OCI-M1 (cell line): ENCODE results near the gene PPP1R17.

Source experiments
- DNase-seq: peaks from one replicate; lab custom pipeline; 2025; lab: John Stamatoyannopoulos, UW

Gene PPP1R17

GRCh38 chr7:31699050-31699449 lies 12.0 kb downstream of the PPP1R17 start:
- no peak for DNase-seq

- DNase-seq = no peak
Measured at GRCh38 chr7:31702354-31702753, 15.3 kb downstream of the PPP1R17 start.

- DNase-seq = no peak
Measured at GRCh38 chr7:31705377-31705776, 18.4 kb downstream of the PPP1R17 start.

- DNase-seq = no peak
Measured at GRCh38 chr7:31707089-31707488, 20.1 kb downstream of the PPP1R17 start.

- DNase-seq = no peak
Measured at GRCh38 chr7:31710171-31710570, 23.2 kb downstream of the PPP1R17 start.

GRCh38 chr7:31716355-31716754 lies 29.3 kb downstream of the PPP1R17 start:
- no peak for DNase-seq

- DNase-seq = no peak
Measured at GRCh38 chr7:31720366-31720765, 33.4 kb downstream of the PPP1R17 start.

- DNase-seq = no peak
Measured at GRCh38 chr7:31724696-31725095, 37.7 kb downstream of the PPP1R17 start.

- no peak for DNase-seq
Measured at GRCh38 chr7:31729195-31729804, 42.3 kb downstream of the PPP1R17 start.

GRCh38 chr7:31734456-31734855 lies 47.4 kb downstream of the PPP1R17 start:
- DNase-seq = no peak

- peak; percentile 49 for DNase-seq
Measured at GRCh38 chr7:31735991-31736982, 49.3 kb downstream of the PPP1R17 start.

- DNase-seq = no peak
Measured at GRCh38 chr7:31741852-31742251, 54.8 kb downstream of the PPP1R17 start.

GRCh38 chr7:31744294-31744874 lies 57.4 kb downstream of the PPP1R17 start:
- peak; percentile 54 for DNase-seq

GRCh38 chr7:31747553-31747952 lies 60.5 kb downstream of the PPP1R17 start:
- no peak for DNase-seq

- no peak for DNase-seq
Measured at GRCh38 chr7:31748084-31748483, 61.1 kb downstream of the PPP1R17 start.

- no peak for DNase-seq
Measured at GRCh38 chr7:31751726-31752125, 64.7 kb downstream of the PPP1R17 start.
